ENCODE measurements around the gene LMBRD1.
A peak's percentile ranks its signal among the peaks of the same experiment; 100 is the strongest.

DNA sequence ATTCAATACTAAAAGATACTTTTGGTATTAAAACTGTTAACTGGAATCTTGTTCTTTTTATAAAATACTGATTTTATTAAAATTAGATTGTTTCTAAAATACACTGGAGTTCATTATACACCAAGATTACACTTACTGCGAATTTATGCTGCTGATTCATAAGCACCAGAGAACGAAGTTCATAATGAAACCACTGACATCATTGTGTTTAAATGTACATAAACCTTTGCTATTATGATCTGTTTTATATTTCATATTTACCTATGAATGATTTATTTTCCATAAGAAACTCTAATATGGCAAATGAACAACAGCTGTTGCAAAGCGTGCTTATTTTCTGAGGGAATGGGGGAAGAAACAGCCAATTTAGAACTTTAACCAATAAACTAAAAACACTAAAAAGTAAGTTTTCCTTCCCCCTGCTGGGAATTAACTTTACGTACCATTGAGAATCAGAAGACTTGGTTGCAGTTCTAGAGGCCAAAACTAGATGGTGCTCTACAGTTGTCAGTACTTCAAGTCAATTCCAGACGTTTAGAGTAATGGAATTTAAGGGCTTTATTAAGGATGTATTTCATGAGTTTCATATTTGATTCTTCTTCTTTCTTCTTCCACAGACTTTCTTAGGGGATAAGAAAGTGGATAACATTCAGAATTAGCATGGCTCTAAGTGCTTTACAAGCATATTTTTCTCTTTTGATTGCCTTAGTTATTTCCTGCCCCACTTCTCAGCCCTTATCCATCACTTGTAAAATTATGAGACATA is 38.8 kb upstream of the LMBRD1 start:
- TF ChIP-seq, protein P1, sequence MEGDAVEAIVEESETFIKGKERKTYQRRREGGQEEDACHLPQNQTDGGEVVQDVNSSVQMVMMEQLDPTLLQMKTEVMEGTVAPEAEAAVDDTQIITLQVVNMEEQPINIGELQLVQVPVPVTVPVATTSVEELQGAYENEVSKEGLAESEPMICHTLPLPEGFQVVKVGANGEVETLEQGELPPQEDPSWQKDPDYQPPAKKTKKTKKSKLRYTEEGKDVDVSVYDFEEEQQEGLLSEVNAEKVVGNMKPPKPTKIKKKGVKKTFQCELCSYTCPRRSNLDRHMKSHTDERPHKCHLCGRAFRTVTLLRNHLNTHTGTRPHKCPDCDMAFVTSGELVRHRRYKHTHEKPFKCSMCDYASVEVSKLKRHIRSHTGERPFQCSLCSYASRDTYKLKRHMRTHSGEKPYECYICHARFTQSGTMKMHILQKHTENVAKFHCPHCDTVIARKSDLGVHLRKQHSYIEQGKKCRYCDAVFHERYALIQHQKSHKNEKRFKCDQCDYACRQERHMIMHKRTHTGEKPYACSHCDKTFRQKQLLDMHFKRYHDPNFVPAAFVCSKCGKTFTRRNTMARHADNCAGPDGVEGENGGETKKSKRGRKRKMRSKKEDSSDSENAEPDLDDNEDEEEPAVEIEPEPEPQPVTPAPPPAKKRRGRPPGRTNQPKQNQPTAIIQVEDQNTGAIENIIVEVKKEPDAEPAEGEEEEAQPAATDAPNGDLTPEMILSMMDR (IDR thresholded peaks at IDR 0.05), result peak; percentile 35 to 61 (median 56)
- TF ChIP-seq POLR2AphosphoS5 (IDR thresholded peaks at IDR 0.05) (no peak), POLR2A (IDR thresholded peaks at IDR 0.05) (no peak), EP300 (IDR thresholded peaks at IDR 0.05) (no peak)
